GM15510 (cell line): Measurements from ENCODE around the gene HOXA11.

ENCODE experiments used
- POLR2A ChIP-seq: IDR thresholded peaks from 3 replicates; pipeline ENCODE4 v1.6.1; 2011; ENCODE audit warnings: borderline replicate concordance; ENCODE audit not compliant: insufficient read length; ENCODE audit errors: extremely low read depth

HOXA11 gene

GRCh38 chr7:27185013-27185853, at the start of gene HOXA11:
Gene HOXA11, minus strand, starts transcription at chr7:27185232. Its CDS starts 88 bp downstream, at chr7:27185144.
- TF ChIP-seq POLR2A: no peak

- no peak for TF ChIP-seq POLR2A
These were observed 44.4 kb upstream of the HOXA11 start for GRCh38 chr7:27229448-27229847.

DNA sequence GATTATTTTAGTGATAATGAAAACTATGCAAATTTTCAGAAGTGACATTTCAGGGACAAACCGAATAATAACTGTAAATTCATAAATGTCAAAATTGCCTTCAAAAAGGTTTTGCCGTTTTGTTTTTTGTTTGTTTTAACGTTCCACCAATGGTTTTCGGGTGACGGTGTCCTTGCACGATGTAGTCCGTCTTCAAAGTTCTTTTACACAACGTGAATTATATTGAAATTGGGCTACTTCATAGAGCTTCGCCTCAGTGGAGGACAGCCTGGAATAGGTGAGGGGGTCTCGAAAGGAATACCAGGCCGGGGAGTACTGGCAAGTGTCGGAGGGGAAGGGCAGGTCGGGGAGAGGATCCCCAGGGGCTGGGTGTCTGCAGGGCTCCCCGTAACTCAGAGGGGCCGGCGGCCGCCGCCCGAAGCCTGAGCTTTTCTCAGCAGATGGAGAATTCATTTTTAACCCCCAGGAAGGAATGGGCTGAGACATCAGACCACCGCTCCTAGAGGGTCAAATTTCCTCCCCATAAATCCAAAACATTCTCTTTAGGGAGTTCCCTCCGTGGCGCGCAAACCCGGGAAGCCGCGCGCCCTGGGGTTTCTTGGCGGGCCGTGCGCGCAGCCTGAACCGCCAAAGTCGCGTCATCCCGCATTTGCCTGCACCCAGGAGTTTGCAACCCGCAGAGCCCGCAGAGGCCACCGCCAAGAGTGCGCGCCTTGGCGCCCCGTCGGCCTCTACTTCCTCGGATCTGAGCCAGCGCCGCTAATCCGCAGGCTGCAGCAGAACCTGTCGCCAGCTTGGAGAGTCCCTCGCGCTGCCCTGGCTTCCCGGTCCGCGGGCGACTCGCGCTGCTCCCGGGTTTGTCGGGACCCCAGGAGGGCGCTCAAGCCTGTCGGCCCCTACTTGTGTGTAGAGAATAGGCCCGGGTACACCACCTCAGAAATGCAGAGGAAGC, 40.2 kb upstream of the HOXA11 start:
- TF ChIP-seq POLR2A: no peak

GRCh38 chr7:27223941-27224575, 39.0 kb upstream of the HOXA11 start:
- TF ChIP-seq POLR2A: no peak

DNA sequence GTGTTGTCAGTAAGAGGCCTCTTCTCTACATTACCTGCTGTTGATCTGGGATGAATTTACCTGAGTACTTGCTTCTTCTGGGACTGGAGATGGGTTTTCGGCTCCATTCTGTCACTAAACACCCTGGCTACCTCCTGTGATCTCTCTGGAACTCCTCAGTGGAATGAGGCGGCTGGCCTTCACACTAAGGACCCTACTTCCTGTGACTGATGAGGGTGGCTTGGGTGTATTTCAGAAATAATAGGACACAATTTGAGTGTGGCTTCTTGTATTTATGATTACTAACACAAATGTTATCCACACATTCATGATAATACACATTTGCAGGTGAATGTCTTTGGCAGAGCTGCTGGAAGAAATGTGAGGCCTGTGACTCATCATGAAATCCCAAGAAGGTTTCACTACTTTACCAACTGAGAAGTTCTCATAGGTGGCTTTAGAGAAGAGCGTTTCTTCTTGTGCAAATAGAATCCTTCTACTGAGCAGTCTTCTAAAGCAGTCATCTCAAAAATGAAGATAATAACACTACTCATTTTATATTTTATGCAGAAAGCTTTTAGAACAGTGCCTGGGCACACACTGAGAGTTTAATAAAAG, 36.3 kb upstream of the HOXA11 start:
- no peak for TF ChIP-seq POLR2A

DNA sequence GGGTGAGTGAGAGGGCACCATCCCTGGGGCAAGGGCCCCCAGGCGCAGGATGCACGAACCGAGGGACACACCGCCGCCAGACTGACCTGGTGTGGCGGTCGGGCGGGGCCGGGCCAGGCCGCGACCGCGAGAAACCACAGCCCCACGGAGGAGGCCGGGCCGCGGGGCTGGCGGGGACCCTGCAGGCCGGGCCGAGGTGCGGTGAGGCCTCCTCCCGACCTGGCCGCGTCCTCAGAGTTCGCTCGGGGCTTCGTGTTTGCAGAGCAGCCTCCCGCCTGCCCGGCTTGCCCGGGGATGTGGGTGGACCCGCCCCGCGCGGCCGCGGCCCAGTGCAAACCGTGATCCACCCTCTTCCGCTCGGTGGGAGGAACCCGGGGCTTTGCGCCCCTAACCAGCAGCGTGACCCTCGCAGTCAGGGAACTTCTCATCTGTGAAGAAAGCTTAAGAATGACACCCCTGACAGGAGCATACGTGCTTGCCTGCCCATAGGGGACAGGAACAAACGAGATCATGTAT, 35.5 kb upstream of the HOXA11 start:
- TF ChIP-seq POLR2A: no peak

GRCh38 chr7:27219821-27220220, 34.8 kb upstream of the HOXA11 start:
- TF ChIP-seq POLR2A: no peak

DNA sequence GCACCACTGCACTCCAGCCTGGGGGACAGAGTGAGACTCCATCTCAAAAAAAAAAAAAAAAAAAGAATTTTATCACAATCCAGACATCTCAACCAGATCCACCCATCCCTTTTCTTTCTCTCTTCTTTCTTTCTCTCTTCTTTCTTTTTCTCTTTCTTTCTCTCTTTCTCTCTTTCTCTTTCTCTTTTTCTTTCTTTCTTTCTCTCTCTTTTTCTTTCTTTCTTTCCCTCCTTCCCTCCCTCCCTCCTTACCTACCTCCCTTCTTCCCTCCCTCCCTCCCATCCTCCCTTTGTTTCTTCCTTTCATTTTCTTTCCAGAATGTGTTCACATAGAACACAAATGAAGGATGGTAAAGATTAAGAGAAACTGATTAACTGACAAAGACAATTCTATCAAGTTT, 32.9 kb upstream of the HOXA11 start:
- no peak for TF ChIP-seq POLR2A

- no peak for TF ChIP-seq POLR2A
These were observed 30.3 kb upstream of the HOXA11 start for GRCh38 chr7:27215356-27215755.

- no peak for TF ChIP-seq POLR2A
These were observed 29.4 kb upstream of the HOXA11 start for GRCh38 chr7:27214239-27214950.

DNA sequence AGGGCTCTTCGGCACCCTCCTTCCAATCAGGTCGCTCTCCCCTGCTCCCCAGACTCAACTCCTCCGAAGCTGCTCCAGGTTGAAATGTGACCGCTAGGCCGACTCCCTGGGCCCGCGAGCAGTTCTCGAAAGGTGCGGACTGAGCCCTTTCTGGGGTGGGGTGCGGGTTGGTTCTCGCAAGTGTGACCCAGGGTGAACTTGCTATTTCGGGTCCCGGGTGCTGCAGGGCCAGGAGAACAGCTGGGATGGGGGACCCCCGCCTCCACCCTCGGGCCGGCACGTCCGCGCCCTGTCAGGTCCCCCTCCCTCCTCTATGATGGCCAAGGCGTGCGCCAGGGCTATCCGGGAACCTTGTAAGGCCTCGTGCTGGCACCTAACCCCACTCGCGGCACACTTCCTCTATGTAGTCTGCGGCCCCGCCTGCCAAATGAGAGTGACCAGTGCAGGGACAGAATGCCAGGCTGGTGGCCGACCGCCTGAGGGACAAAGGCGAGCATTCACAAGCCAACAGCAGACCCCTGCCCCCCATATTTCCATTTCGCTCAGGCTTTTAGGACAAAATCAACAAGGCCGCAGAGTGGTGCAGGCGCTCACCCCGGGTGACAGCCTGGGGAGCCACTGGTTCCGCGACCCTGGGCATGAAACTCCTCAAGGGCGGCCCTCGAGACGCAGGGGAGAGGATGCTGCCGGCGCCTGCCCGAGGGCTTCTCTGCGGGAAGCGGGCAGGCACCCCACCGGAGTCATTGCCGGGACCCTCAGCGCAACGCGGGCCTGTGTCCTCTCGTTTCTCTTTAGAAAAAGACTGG, 28.6 kb upstream of the HOXA11 start:
- no peak for TF ChIP-seq POLR2A

- no peak for TF ChIP-seq POLR2A
These were observed 27.7 kb upstream of the HOXA11 start for GRCh38 chr7:27212497-27213432.
